ENCODE data around the gene TIGD3.
"Not testable (repeated sequence)": the region's sequence is repeated elsewhere in the genome, so short reads cannot be mapped to it uniquely, and the experiment has no call there.

Gene TIGD3

DNA sequence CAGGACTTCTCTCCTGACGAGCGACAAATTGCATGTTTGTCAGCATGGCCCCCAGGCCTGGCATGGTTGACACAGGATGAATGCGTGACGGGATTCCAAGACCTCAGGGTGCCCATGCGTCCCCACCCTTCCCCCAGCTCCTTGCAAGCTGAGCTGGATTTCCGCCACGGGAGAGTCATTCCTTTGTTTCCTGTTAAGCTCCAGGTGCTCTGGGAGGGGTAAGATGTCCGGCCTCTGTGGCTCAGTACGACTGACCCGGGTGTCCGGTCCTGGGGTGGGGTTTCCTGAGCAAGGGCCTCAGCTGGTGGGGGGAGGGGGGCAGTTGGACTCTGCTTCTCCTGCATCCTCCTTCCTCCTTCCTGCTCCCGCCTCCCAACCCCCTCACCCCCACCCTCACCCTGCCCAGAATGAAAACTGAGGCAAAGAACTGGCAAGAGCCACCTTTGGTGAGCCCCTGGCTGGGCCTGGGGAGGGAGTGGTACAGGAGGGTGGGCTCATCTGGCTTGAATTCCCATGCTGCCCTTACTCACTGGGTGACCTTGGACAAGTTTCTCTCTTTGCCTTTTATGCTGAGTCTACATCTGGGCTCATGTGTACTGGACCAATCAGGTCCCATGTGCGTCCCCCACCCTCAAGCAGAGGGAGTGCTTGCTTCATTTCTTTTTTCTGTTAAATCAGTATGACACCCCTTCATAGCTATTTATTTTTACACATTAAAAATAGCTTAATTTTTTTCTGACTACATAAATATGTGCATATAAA, 37.3 kb upstream of the TIGD3 start:
- Mint-ChIP-seq H3K4me3 (no peak overlapping the region), H3K4me1 (peaks cover 12% of the 10 kb centered on the region), H3K36me3 (no peaks in the 10 kb centered on the region), H3K9me3 (no peaks in the 10 kb centered on the region), H3K27ac (no peak overlapping the region)
- ATAC-seq (no peak), DNase-seq (ENCODE audit: low spot score in 2 of 2) (no peak)

DNA sequence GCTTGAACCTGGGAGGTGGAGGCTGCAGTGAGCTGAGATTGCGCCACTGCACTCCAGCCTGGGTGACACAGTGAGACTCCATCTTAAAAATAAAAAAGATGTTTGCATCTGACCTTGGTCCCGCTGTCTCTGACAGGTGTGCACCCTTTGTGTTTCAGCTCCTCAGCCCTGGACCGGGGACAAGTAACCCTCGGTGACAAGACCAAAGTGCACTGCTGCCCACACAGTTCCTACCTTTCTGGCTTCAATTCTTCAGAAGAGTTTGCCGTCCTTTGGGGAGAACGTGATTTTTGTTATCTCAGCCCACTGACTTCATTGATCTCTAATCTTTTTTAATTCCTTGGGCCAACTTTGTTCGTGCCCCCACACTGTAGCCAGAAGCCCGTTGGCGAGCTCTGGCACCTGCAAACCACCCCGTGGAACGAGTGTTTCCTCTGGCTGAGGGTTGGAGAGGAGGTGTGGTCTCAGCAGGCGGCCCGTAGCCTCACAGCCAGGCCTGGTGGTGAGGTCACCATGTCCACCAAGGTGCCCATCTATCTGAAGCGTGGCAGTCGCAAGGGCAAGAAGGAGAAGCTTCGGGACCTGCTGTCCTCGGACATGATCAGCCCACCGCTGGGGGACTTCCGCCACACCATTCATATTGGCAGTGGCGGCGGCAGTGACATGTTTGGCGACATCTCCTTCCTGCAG, 34.0 kb upstream of the TIGD3 start:
- Mint-ChIP-seq H3K27ac (no peak overlapping the region), H3K4me1 (peaks cover 12% of the 10 kb centered on the region), H3K36me3 (no peaks in the 10 kb centered on the region), H3K4me3 (no peak overlapping the region), H3K9me3 (no peaks in the 10 kb centered on the region)
- no peak for DNase-seq (ENCODE audit: low spot score in 2 of 2)
- no peak for ATAC-seq

DNA sequence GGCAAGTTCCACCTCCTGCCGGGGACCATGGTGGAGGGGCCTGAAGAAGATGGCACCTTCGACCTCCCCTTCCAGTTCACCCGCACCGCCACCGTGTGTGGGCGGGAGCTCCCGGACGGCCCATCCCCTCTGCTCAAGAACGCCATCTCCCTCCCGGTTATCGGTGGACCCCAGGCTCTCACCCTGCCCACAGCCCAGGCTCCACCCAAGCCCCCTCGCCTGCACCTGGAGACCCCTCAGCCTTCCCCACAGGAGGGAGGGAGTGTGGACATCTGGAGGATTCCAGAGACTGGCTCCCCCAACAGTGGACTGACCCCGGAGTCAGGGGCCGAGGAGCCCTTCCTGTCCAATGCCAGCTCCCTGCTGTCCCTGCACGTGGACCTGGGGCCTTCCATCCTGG, 33.5 kb upstream of the TIGD3 start:
- Mint-ChIP-seq H3K4me1 (peaks cover 7% of the 10 kb centered on the region), H3K27ac (no peak overlapping the region)
- no peak for ATAC-seq

DNA sequence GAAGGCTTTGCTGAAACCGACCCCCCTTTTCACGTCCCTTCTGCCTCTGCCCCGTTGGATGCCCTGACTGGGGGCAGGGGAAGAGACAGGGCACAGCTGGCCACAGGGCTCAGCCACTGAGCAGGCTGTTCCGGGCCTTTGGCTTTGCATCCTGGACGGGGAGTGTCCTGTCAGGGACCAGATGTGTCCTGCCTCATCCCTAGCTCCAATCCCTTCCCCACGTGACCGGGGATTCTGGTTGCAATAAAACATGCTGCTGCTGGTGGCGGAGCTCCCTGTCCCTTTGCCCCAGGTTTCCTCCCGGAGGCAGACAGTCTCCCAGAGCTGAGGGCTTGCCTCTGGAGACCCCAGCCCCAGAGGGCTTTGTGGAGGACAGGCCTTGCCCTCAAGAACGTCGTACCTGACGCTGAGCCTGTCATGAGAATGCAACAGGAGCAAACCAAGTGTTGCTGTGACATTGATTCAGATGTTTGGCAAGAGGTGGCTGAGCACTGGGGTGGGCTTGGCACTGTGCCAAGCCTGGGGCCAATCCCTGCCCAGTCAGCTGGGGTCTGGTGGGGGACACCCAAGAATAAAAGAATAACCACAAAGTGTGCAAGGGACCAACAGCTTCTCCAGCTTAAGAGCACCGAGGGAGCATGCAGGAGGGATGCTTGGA, 32.6 kb upstream of the TIGD3 start:
- H3K27ac Mint-ChIP-seq = peak overlapping the region; percentile 58
- ATAC-seq (no peak), DNase-seq (ENCODE audit: low spot score in 2 of 2) (no peak)
- no peaks in the 10 kb centered on the region for H3K9me3 Mint-ChIP-seq
- H3K4me3 Mint-ChIP-seq = no peak overlapping the region
- no peaks in the 10 kb centered on the region for H3K36me3 Mint-ChIP-seq
- H3K4me1 Mint-ChIP-seq = no peaks in the 10 kb centered on the region

More for the DNA sequence above, 33.5 kb upstream of the TIGD3 start:
- DNase-seq (ENCODE audit: low spot score in 2 of 2) = no peak
- H3K9me3 Mint-ChIP-seq = no peaks in the 10 kb centered on the region
- H3K36me3 Mint-ChIP-seq = no peaks in the 10 kb centered on the region
- H3K4me3 Mint-ChIP-seq = no peak overlapping the region

DNA sequence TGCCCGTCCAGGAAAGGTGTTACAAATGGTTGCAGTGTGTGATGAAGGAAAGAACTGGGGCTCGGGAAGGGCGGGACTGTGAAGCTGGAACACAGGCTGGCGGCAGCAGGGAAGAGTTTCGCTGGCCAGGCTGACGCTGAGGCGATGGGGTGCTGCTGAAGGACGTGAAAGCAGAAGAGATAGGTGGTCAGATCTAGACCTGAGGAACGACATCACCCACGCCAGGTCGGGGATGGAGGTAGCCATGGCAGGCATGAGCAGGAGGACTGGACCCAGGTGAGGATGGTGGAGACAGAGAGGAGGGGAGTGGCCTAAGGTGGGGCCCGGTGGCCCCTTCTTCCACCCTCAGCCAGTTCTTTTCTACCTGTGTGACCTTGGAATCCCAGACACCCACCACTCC, 30.7 kb upstream of the TIGD3 start:
- no peak for DNase-seq (ENCODE audit: low spot score in 2 of 2)
- Mint-ChIP-seq H3K4me3 (no peak overlapping the region), H3K36me3 (no peaks in the 10 kb centered on the region), H3K27ac (no peak overlapping the region), H3K4me1 (no peaks in the 10 kb centered on the region), H3K9me3 (no peaks in the 10 kb centered on the region)
- ATAC-seq = no peak

DNA sequence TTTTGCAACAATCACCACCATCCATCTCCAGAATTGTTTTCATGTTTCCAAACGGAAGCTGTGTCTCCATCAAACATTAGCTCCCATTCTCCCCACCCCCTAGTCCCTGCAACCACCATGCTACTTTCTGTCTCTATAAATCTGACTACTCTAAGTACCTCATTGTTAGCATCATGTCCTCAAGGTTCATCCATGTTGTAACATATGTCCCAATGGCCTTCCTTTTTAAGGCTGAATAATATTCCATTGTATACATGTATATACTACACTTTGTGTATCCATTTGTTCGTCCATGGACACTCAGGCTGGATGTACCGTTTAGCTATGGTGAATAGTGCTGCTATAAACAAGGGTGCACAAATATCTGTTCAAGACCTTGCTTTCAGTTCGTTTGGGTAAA, 29.1 kb upstream of the TIGD3 start:
- H3K27ac Mint-ChIP-seq = no peak overlapping the region
- peaks cover 6% of the 10 kb centered on the region for H3K4me1 Mint-ChIP-seq
- DNase-seq (ENCODE audit: low spot score in 2 of 2) = no peak
- ATAC-seq = no peak
- no peak overlapping the region for H3K4me3 Mint-ChIP-seq
- no peaks in the 10 kb centered on the region for H3K9me3 Mint-ChIP-seq
- no peaks in the 10 kb centered on the region for H3K36me3 Mint-ChIP-seq

DNA sequence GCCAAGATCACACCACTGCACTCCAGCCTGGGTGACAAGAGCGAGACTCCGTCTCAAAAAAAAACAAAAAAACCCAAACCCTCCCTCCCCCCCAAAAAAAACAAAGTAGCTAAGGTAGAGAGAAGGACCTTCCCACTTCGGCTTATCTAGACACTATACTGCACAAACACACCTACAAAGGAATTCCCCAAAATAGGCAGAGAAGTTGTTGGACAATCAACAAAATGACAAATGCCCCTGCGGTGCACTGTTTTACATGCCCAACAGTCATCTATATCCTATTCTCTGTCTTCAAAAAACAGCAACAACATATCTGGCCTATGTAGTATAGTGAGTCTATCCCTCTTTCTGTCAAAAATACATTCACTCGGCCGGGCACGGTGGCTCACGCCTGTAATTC, 27.5 kb upstream of the TIGD3 start:
- H3K4me1 Mint-ChIP-seq = peaks cover 6% of the 10 kb centered on the region
- no peaks in the 10 kb centered on the region for H3K9me3 Mint-ChIP-seq
- H3K4me3 Mint-ChIP-seq = no peak overlapping the region
- no peaks in the 10 kb centered on the region for H3K36me3 Mint-ChIP-seq
- DNase-seq (ENCODE audit: low spot score in 2 of 2) (no peak), ATAC-seq (no peak)
- no peak overlapping the region for H3K27ac Mint-ChIP-seq

DNA sequence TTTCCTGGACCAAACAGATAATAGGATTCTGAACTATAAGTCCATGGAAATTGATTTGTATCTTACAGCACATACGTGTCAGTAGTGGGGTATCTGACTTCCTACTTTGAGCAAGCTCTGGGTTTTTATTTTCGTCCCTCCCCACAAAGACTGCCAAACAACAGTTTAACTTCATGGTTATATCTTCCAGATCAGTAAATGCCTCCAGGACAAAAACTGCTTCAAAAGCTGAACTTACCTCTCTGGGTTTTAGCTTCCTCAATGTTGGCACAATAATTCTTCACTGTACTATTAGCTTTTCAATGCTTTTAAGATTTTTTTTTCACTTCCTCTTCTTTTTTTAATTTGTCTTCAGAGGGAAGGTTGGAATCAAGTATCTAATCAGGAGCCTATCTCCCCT, 25.1 kb upstream of the TIGD3 start:
- Mint-ChIP-seq H3K4me1 (peaks cover 12% of the 10 kb centered on the region), H3K9me3 (no peaks in the 10 kb centered on the region), H3K4me3 (peak overlapping the region; percentile 26), H3K27ac (peak overlapping the region; percentile 69), H3K36me3 (peaks cover 7% of the 10 kb centered on the region)
- DNase-seq (ENCODE audit: low spot score in 2 of 2) = no peak
- ATAC-seq = no peak

DNA sequence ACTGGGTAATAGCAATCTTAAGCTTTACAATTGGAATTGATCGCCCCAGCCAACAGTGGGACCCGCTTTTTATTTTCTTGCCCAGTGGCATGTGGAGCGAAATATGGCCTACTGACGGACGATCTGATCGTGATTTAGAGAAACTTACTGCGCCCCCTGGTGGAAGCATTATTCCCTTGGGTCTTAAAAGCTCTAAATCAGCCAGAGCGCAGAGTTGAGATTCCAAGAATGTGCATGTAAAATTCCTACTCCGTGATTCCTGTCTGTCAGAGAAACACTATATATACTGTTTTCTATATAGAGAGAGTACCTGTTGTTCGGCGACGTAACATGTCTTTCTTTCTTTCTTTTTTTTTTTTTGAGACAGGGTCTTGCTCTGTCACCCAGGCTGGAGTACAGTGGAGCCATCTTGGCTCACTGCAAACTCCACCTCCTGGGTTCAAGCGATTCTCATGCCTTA, 24.6 kb upstream of the TIGD3 start:
- H3K4me3 Mint-ChIP-seq = peak overlapping the region; percentile 26
- ATAC-seq = peak; percentile 48
- H3K27ac Mint-ChIP-seq = peak overlapping the region; percentile 69
- peaks cover 12% of the 10 kb centered on the region for H3K36me3 Mint-ChIP-seq
- H3K9me3 Mint-ChIP-seq = no peaks in the 10 kb centered on the region
- H3K4me1 Mint-ChIP-seq = peaks cover 17% of the 10 kb centered on the region
- peak; percentile 74 to 92 for DNase-seq (ENCODE audit: low spot score in 2 of 2)

DNA sequence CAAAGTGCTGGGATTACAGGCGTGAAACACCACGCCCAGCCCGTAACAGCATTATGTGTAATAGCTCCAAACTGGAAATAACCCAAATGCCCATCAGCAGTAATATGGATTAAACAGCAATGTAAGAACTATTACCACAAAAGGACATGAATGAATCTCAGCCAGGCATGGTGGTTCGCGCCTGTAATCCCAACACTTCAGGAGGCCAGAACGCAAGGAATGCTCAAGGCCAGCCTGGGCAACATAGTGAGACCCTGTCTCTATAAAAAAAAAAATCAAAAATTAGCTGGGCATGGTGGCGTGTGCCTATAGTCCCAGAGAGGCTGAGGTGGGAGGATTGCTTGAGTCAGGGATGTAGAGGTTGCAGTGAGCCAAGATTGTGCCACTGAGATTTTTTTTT, 24.0 kb upstream of the TIGD3 start:
- ATAC-seq = no peak
- Mint-ChIP-seq H3K9me3 (no peaks in the 10 kb centered on the region), H3K4me3 (no peak overlapping the region), H3K4me1 (peaks cover 23% of the 10 kb centered on the region), H3K36me3 (peaks cover 17% of the 10 kb centered on the region), H3K27ac (no peak overlapping the region)
- no peak for DNase-seq (ENCODE audit: low spot score in 2 of 2)

DNA sequence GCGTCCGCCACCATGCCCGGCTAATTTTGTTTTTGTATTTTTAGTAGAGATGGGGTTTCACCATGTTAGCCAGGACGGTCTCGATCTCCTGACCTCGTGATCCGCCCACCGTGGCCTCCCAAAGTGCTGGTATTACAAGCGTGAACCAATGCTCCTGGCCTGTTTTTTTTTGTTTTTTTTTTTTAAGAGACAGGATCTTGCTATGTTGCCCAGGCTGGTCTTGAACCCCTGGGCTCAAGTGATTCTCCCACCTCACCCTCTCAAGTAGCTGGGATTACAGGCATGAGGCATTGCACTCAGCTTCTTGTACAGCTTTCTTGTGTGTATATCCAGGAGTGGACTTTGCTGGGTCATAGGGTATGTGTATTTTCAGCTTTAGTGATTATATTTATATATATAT, 22.0 kb upstream of the TIGD3 start:
- peaks cover 25% of the 10 kb centered on the region for H3K4me1 Mint-ChIP-seq
- ATAC-seq; DNase-seq (ENCODE audit: low spot score in 2 of 2); H3K4me3 Mint-ChIP-seq; H3K27ac Mint-ChIP-seq; H3K9me3 Mint-ChIP-seq: not testable (repeated sequence)
- peaks cover 35% of the 10 kb centered on the region for H3K36me3 Mint-ChIP-seq

DNA sequence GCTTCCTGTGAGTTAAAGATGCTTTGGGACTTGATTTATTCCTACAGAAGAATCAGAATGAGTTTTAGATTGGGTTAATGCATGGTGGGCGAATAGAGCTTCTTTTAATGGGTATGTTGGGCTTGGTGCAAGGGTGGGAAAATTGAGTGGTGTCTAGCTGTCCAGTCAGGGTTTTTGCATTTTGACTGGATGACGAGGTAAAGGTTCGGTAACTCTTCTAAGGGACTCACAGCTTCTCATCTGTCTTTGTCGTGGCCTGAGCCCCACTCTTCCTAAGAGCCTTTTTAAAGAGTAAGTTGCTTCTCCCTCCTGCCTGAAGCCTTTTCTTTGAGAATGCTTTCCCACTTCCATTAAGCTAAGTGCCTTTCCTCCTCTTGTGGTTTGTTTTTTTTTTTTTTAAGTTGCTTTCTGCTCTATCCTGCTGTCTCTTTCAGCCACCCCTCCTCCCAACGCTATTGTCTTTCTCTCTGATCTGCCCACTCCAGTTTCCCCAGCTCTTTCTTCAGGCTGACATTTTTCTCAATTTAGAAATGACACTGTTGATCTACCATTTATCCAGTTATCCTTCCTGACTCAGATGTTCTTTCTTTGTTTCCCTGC, 19.8 kb upstream of the TIGD3 start:
- ATAC-seq (no peak), DNase-seq (ENCODE audit: low spot score in 2 of 2) (no peak)
- Mint-ChIP-seq H3K4me3 (peak overlapping the region; percentile 90), H3K27ac (peak overlapping the region; percentile 95), H3K4me1 (peaks cover 38% of the 10 kb centered on the region), H3K36me3 (peaks cover 58% of the 10 kb centered on the region), H3K9me3 (no peaks in the 10 kb centered on the region)

DNA sequence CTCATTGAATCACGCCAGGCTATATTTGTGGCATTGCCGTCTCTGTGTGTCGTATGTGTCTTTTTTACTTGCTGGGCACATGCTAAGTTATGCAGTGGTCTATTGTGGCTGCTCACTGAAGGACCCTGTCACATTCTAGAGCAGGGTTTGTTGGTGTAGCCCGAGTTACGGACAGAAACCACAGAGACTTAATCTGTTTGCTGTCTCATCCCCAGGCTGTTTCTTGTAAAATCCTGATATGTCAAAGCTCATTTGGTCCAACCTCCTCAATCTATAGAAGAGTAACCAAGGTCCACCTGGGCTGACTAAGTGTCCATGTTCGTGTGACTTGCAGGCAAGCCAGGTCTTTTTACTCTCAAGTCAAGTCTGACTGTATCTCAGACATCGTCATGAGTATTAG, 15.9 kb upstream of the TIGD3 start:
- no peak overlapping the region for H3K4me3 Mint-ChIP-seq
- peak overlapping the region; percentile 61 for H3K27ac Mint-ChIP-seq
- peaks cover 34% of the 10 kb centered on the region for H3K4me1 Mint-ChIP-seq
- H3K36me3 Mint-ChIP-seq = peaks cover 92% of the 10 kb centered on the region
- no peak for DNase-seq (ENCODE audit: low spot score in 2 of 2)
- no peaks in the 10 kb centered on the region for H3K9me3 Mint-ChIP-seq
- ATAC-seq = no peak

DNA sequence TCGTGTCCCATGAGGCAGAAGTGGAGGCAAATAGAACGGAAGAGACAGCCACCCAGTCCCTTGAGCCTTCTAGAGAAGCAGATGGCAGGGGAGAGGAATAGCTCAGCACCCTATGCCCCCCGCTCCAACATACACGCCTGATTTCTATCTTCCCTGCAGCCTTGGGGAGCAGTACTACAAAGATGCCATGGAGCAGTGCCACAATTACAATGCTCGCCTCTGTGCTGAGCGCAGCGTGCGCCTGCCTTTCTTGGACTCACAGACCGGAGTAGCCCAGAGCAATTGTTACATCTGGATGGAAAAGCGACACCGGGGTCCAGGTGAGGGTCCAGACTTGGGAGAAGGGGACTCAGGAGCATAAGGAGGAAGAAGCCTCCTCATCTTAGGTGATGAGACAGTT, 14.3 kb upstream of the TIGD3 start:
- Mint-ChIP-seq H3K4me3 (no peak overlapping the region), H3K36me3 (peaks cover 98% of the 10 kb centered on the region), H3K27ac (peak overlapping the region; percentile 74), H3K9me3 (no peaks in the 10 kb centered on the region), H3K4me1 (peaks cover 24% of the 10 kb centered on the region)
- no peak for ATAC-seq
- no peak for DNase-seq (ENCODE audit: low spot score in 2 of 2)

DNA sequence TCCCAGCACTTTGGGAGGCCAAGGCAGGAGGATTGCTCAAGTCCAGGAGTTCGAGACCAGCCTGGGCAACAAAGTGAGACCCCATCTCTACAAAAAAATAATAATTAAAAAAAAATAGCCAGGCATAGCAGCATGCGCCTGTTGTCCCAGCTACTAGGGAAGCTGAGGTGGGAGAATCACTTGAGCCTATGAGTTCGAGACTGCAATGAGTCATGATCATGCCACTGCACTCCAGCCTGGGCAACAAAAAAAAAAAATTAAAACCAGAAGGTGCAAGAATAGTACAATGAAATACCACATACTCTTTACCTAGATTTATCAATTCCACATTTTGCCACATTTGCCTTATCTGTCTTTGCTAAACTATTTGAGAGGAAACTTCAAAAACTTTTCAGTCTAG, 12.7 kb upstream of the TIGD3 start:
- Mint-ChIP-seq H3K27ac (no peak overlapping the region), H3K9me3 (no peaks in the 10 kb centered on the region), H3K36me3 (peaks cover 100% of the 10 kb centered on the region), H3K4me3 (no peak overlapping the region), H3K4me1 (peaks cover 19% of the 10 kb centered on the region)
- ATAC-seq (no peak), DNase-seq (ENCODE audit: low spot score in 2 of 2) (no peak)
